ENCODE measurements around the gene TMEM183A.

TMEM183A gene

GRCh38 chr1:202967684-202968281, 39.4 kb upstream of the TMEM183A start:
- H4K20me1 ChIP-seq (ENCODE audit: insufficient read depth, low read length) = no peaks in the 10 kb centered on the region
- peak overlapping the region; percentile 67 for H3K4me2 ChIP-seq (ENCODE audit: low read length)
- 0 out of 2 replicates have a peak, but pooled peaks have one; percentile 7 for TF ChIP-seq CTCF (IDR thresholded peaks at IDR 0.05; ENCODE audit: low read length)
- no peak for TF ChIP-seq EZH2 (IDR thresholded peaks at IDR 0.05; ENCODE audit: borderline replicate concordance, low read length)
- H3K27ac ChIP-seq (ENCODE audit: low read depth, low read length, poor library complexity, severe bottlenecking) = peak overlapping the region; percentile 10
- H3F3A ChIP-seq (ENCODE audit: insufficient read depth, low read length) = no peaks in the 10 kb centered on the region
- no peaks in the 10 kb centered on the region for H3K9me2 ChIP-seq (ENCODE audit: low read depth, low read length)
- no peaks in the 10 kb centered on the region for H3K9me3 ChIP-seq (ENCODE audit: low read length)
- H3K27me3 ChIP-seq (ENCODE audit: insufficient read depth, low read length) = no peaks in the 10 kb centered on the region
- peak overlapping the region; percentile 57 for H3K4me3 ChIP-seq (ENCODE audit: low read depth, low read length, poor library complexity, severe bottlenecking)
- peak overlapping the region; percentile 53 for H3K9ac ChIP-seq (ENCODE audit: low read length)
- H3K79me2 ChIP-seq (ENCODE audit: insufficient read depth, low read length) = no peaks in the 10 kb centered on the region
- peak overlapping the region; percentile 21 for H2AFZ ChIP-seq (ENCODE audit: low read length)
- peaks cover 29% of the 10 kb centered on the region for H3K4me1 ChIP-seq (ENCODE audit: insufficient read depth, low read length, severe bottlenecking)
- H3K36me3 ChIP-seq (ENCODE audit: insufficient read depth, low read length) = peaks cover 23% of the 10 kb centered on the region; the same call in 1 of the 2 replicates

GRCh38 chr1:202968351-202968750, 38.8 kb upstream of the TMEM183A start:
- H3K4me3 ChIP-seq (ENCODE audit: low read depth, low read length, poor library complexity, severe bottlenecking) = no peak overlapping the region

GRCh38 chr1:202968895-202969295, 38.3 kb upstream of the TMEM183A start:
- Histone ChIP-seq H3K9ac (ENCODE audit: low read length) (no peak overlapping the region), H3K4me2 (ENCODE audit: low read length) (peak overlapping the region; percentile 67; the same call in 1 of the 2 replicates), H3K9me2 (ENCODE audit: low read depth, low read length) (no peaks in the 10 kb centered on the region), H2AFZ (ENCODE audit: low read length) (no peak overlapping the region), H3K4me1 (ENCODE audit: insufficient read depth, low read length, severe bottlenecking) (peaks cover 29% of the 10 kb centered on the region), H3K9me3 (ENCODE audit: low read length) (no peaks in the 10 kb centered on the region), H3K27me3 (ENCODE audit: insufficient read depth, low read length) (no peaks in the 10 kb centered on the region), H3K27ac (ENCODE audit: low read depth, low read length, poor library complexity, severe bottlenecking) (no peak overlapping the region), H3K79me2 (ENCODE audit: insufficient read depth, low read length) (no peaks in the 10 kb centered on the region), H3K4me3 (ENCODE audit: low read depth, low read length, poor library complexity, severe bottlenecking) (no peak overlapping the region), H3F3A (ENCODE audit: insufficient read depth, low read length) (no peaks in the 10 kb centered on the region), H3K36me3 (ENCODE audit: insufficient read depth, low read length) (peaks cover 12% of the 10 kb centered on the region; the same call in 1 of the 2 replicates), H4K20me1 (ENCODE audit: insufficient read depth, low read length) (no peaks in the 10 kb centered on the region)
- TF ChIP-seq CTCF (IDR thresholded peaks at IDR 0.05; ENCODE audit: low read length) = peak; percentile 66
- no peak for TF ChIP-seq EZH2 (IDR thresholded peaks at IDR 0.05; ENCODE audit: borderline replicate concordance, low read length)

More at GRCh38 chr1:202968351-202968750, 38.8 kb upstream of the TMEM183A start:
- H3K36me3 ChIP-seq (ENCODE audit: insufficient read depth, low read length) = peaks cover 17% of the 10 kb centered on the region; the same call in 1 of the 2 replicates
- peak overlapping the region; percentile 53; the same call in 1 of the 2 replicates for H3K9ac ChIP-seq (ENCODE audit: low read length)
- no peaks in the 10 kb centered on the region for H3F3A ChIP-seq (ENCODE audit: insufficient read depth, low read length)
- H3K9me3 ChIP-seq (ENCODE audit: low read length) = no peaks in the 10 kb centered on the region
- H2AFZ ChIP-seq (ENCODE audit: low read length) = peak overlapping the region; percentile 21; the same call in 1 of the 2 replicates
- H4K20me1 ChIP-seq (ENCODE audit: insufficient read depth, low read length) = no peaks in the 10 kb centered on the region
- peak overlapping the region; percentile 10 for H3K27ac ChIP-seq (ENCODE audit: low read depth, low read length, poor library complexity, severe bottlenecking)
- peaks cover 29% of the 10 kb centered on the region for H3K4me1 ChIP-seq (ENCODE audit: insufficient read depth, low read length, severe bottlenecking)
- no peaks in the 10 kb centered on the region for H3K9me2 ChIP-seq (ENCODE audit: low read depth, low read length)
- H3K4me2 ChIP-seq (ENCODE audit: low read length) = peak overlapping the region; percentile 67
- TF ChIP-seq CTCF (IDR thresholded peaks at IDR 0.05; ENCODE audit: low read length) (no peak), EZH2 (IDR thresholded peaks at IDR 0.05; ENCODE audit: borderline replicate concordance, low read length) (no peak)
- H3K79me2 ChIP-seq (ENCODE audit: insufficient read depth, low read length) = no peaks in the 10 kb centered on the region
- no peaks in the 10 kb centered on the region for H3K27me3 ChIP-seq (ENCODE audit: insufficient read depth, low read length)
